ENCODE results near the gene HSH2D.
"Not testable (repeated sequence)": the region's sequence is repeated elsewhere in the genome, so short reads cannot be mapped to it uniquely, and the experiment has no call there.

The HSH2D gene

GRCh38 chr19:16157601-16158000 lies 14.1 kb downstream of the HSH2D start:
- no peak for DNase-seq (ENCODE audit: low read depth)

GRCh38 chr19:16159655-16160054 lies 16.2 kb downstream of the HSH2D start:
- DNase-seq (ENCODE audit: low read depth) = no peak

DNA sequence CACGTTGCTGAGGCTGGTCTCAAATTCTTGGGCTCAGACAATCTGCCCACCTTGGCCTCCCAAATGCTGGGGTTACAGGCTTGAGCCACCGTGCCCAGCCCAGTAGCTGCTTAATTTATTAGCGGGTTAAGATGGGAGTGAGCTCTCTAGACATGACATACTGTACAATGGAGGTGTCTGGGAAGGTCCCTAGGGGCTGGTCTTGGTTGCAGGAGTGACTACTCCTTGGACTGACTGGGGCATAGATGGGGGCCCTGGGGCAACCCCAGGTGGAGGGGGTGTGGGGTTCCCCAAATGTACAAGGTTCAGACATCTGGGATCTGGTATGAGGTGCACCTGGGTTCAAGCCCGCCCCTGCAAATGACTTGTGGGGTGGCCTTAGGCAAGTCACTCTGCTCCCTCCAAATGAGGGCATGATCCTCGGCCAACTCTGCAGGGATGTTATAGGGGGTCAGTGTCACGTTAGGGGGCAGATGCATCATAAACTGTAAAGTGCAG lies 17.0 kb downstream of the HSH2D start:
- DNase-seq (ENCODE audit: low read depth) = no peak

GRCh38 chr19:16160943-16161560 lies 17.6 kb downstream of the HSH2D start:
- no peak for DNase-seq (ENCODE audit: low read depth)

DNA sequence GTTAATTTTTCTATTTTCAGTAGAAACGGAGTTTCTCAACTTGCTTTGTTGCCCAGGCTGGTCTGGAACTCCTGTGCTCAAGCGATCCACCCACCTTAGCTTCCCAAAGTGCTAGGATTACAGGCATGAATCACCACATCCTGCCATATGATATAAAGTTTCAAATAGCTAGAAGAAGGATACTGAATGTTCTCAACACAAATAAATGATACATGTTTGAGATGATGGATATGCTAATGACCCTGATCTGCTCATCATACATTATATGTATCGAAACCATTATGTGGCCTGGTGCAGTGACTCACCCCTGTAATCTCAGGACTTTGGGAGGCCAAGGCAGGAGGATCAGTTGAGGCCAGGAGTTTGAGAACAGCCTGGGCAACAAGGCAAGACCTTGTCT lies 18.4 kb downstream of the HSH2D start:
- no peak for DNase-seq (ENCODE audit: low read depth)

DNA sequence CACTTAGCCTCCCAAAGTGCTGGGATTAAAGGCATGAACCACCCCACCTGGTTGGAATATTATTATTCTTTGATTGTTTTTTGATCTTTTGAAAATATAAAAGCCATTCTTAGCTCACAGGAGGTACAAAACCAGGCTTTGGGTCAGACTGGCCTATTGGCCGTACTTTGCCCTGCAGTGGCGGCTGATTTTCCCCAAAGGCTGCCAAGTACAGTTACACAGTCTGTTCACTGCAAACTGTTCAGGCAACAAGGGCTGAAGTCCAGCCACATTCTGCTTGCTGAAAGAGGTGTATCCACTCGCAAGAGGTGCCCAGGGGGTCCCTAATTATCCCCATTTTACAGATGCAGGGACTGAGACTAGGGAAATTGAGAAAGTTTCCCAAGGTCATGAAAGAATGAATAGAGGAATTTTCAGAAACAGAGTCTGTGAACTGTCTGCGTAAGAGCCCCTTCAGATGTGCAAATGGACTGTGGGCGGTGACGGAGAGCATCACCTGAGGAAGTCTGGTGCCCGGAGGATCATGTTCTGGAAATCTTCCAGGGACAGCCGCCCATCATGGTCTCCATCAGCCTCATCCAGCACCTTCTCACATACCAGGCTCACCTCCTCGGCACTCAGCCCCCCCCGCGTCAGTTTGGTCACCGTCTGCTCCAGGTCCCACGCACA lies 20.9 kb downstream of the HSH2D start:
- DNase-seq (ENCODE audit: low read depth) = no peak

DNA sequence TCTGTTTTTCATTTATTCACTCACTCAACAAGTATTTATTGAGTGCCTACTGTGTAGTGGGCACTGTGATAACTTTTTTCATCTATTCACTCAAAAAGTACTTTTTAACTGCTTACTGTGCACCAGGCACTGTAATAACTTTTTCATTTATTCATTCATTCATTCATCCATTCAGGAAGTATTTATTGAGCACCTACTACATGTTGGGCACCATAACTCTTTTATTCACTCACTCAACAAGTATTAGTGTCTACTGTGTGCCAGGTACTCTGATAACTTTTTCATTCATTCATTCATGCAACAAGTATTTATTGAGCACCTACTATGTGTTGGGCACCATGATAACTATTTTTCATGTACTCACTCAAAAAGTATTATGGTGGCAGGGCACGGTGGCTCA lies 22.9 kb downstream of the HSH2D start:
- no peak for DNase-seq (ENCODE audit: low read depth)

DNA sequence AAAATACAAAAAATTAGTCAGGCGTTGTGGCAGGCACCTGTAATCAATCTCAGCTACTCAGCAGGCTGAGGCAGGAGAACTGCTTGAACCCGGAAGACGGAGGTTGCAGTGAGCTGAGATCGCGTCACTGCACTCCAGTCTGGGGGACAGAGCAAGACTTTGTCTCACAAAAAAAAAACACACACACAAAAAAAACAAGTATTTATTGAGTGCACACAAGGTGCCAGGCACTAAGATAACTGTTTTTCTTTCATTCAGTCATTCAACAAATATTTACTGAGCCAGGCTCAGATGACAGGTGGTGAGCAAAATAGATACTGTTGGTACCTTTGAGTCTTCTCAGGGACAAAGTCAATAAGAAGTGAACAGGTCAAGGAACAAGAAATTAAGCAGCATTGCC lies 23.6 kb downstream of the HSH2D start:
- no peak for DNase-seq (ENCODE audit: low read depth)

GRCh38 chr19:16168465-16169081 lies 25.1 kb downstream of the HSH2D start:
- no peak for DNase-seq (ENCODE audit: low read depth)

DNA sequence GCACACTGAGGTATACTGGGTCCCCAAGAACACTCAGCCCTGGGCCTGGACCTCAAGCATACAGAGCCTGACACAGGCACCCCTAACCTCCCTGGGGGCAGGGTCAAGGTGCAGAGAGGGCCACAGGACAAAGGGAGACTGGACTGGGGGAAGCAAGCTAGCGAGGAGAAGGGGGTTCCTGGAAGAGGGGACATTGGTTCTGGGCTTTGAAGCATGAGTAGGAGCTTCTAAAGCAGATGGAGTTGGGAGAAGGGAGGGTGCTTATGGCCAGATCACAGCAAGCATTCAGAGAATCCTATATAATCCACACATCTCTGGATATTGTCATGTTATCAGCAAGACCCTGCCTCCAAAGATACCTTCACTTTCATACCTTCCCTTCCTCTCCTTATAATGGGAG lies 26.6 kb downstream of the HSH2D start:
- DNase-seq (ENCODE audit: low read depth) = no peak

- no peak for DNase-seq (ENCODE audit: low read depth)
Observed at GRCh38 chr19:16175954-16176353, 32.5 kb downstream of the HSH2D start.

DNA sequence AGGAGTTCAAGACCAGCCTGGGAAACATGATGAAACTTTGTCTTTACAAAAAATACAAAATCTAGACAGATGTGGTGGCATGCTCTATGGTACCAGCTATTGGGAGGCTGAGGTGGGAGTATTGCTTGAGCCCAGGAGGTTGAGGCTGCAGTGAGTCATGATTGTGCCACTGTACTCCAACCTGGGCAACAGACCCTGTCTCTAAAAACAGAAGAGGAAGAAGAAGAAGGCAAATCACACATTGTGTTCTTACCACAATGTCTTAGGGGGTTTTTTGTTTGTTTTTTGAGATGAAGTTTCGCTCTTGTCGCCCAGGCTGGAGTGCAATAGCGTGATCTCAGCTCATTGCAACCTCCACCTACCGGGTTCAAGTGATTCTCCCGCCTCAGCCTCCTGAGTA lies 35.4 kb downstream of the HSH2D start:
- DNase-seq (ENCODE audit: low read depth) = not testable (repeated sequence)

DNA sequence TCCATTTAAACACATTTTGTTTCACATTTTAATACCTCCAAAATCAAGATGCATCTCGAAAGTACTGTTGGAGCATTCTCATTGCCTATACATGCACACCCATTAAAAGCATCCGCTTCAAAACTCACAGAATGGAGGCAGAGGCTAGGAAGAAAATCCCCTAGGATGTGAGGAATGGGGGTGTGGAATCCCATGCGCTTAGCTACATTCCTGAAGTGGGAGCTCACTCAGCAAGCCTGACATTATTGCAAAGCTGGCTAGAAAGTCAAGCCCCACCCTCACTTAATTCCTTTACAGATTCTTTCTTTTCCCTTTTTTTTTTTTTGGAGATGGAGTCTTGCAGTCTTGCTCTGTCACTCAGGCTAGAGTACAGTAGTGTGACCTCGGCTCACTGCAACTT lies 37.1 kb downstream of the HSH2D start:
- DNase-seq (ENCODE audit: low read depth) = no peak

GRCh38 chr19:16184665-16185122 lies 41.2 kb downstream of the HSH2D start:
- DNase-seq (ENCODE audit: low read depth) = no peak

- DNase-seq (ENCODE audit: low read depth) = peak; percentile 87
Observed at GRCh38 chr19:16185123-16185767, 41.8 kb downstream of the HSH2D start, which contains the start of gene FAM32A. Gene FAM32A, plus strand, starts transcription at chr19:16185410. Its CDS starts 33 bp downstream, at chr19:16185443.

DNA sequence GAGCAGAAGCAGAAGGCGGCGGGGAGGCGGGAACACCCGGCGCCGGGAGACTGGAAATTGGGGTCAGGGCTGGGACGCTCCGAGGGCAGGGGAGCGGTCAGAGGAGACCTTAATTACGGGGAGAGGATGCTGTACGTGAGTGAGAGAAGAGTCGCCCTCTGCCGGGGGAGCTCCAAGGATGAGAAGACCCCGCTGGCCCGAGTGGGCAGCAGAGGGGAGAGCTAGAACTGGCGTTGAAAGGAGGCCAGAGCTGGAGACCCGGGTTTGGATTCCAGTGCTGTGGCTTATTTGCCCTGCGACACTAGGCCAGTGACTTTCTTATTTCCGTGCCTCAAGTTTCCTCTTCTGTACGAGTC lies 42.3 kb downstream of the HSH2D start:
- DNase-seq (ENCODE audit: low read depth) = no peak

GRCh38 chr19:16188521-16188920 lies 45.0 kb downstream of the HSH2D start:
- no peak for DNase-seq (ENCODE audit: low read depth)

- DNase-seq (ENCODE audit: low read depth) = no peak
Observed at GRCh38 chr19:16190198-16190597, 46.7 kb downstream of the HSH2D start.

DNA sequence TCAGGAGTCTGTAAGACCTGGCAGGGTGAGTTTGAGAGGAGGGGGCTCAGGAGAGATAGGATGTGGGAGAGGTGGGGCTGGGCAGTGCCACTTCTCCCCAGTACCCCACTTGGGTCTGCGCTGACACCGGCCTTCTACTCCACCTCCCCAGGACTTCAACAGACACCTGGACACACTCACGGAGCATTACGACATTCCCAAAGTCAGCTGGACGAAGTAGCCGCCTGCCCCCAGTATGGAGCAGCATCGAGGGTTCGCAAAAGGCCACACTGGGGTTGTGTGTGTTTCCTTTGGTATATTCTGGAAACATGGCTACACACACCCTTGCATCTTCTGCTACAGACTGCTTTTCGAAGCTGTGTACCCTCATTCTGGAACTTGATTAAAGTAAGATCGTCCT lies 47.3 kb downstream of the HSH2D start:
- DNase-seq (ENCODE audit: low read depth) = no peak

GRCh38 chr19:16191216-16191908 lies 47.9 kb downstream of the HSH2D start:
- DNase-seq (ENCODE audit: low read depth) = no peak

DNA sequence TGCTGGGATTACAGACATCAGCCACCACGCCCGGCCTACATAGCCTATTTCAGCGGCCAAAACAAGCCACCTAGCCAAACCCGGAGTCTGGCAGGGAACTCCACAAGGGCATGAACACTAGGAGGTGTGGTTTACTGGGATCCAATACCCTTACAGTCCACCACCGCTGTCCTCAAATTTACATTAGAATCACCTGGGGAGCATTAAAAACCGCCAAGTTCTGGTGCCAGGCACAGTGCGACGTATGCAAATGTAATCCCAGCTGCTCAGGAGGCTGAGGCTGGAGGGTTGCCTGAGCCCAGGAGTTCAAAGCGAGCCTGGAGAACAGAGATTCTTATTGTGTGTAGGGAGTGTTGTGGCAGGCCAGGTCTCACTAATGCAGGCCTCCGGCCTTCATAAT lies 50.0 kb downstream of the HSH2D start:
- DNase-seq (ENCODE audit: low read depth) = no peak

DNA sequence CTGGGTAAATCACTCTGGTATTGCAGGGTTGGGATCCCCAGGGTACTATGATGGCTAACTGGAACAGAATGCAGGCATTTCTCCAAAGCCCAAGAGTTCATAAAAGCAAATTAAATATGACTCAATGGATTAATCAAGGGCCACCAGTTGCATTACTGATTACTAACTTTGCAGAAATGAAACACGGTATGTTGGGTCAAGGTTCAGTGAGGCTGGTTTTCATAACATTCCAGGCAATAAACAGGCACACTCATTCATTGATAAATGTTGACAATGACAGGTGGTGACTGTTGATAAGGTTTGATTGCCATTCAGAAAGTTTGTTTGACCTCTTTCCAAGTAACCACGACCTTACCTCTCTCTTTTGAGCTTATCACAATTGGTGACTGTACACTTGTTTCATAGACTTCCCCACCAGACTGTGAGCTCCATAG lies 53.7 kb downstream of the HSH2D start:
- no peak for DNase-seq (ENCODE audit: low read depth)
